ENCODE data around the gene GALNT9.

The GALNT9 gene

DNA sequence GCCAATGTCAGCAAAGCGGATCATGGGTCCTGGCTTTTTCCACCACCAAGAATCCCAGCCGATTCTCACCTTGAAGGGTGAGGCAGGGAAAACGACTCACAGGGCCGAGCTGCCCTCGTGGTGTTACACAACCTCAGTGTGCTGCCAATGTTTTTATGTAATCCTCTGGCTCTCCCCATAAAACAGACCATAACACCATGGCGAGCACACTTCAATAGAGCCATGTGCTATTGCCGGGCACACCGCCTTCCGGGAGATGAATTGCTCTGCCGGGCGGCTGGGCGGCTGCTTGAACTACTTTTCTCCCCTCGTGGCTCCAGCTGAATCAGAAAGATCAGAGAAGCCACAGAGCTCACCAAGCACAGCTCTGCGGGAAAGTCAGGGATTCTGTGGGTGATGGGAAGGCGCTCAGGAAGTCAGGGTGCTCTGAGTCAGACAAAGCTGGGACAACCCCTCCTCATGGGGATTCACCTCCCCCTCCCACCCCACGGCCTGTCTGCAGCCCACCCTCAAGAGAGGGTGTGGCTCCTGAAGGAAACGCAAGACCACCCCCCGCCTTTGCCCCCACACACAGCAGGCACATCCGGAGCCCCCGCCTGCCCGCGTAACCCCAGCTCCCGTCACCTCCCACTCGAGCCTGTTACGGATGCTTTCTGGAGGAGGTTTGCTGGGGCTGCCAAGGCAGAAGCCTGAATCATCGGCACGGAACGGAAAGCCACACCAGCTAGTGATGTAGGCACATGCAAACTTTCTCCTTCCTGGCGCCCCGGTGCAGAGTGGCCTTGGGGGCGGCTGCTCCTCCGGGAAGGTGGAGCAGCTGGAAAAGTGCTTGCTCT, 1.8 kb downstream of the GALNT9 start:
- in situ Hi-C loops (cut with MboI; ENCODE audit: low sequenced_read_pairs): no loop called here

GRCh38 chr12:132326646-132327045, 2.7 kb downstream of the GALNT9 start:
- in situ Hi-C loops (cut with MboI; ENCODE audit: low sequenced_read_pairs): no loop called here

DNA sequence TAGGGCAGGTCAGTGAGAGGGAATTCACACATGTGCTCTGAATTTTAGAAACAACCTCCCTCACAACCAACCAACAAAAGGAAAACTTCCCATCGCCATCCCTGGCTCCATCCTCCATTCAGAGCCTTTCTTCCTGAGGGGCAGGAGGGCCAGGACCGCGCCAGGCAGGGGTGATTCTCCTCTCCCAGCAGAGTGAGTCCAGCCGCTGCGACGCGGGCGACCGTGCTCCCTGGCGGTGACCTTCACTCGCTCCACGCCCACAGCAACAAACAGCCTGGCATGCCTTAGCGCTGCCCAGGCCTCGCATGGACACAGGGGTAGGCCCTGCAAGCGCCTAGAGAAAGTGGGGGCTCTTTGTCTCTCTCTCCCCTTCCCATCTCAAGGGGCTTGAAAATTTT, 3.7 kb downstream of the GALNT9 start:
- in situ Hi-C loops (cut with MboI; ENCODE audit: low sequenced_read_pairs): no loop called here

GRCh38 chr12:132324841-132325732, 4.3 kb downstream of the GALNT9 start:
- in situ Hi-C loops (cut with MboI; ENCODE audit: low sequenced_read_pairs): no loop called here

DNA sequence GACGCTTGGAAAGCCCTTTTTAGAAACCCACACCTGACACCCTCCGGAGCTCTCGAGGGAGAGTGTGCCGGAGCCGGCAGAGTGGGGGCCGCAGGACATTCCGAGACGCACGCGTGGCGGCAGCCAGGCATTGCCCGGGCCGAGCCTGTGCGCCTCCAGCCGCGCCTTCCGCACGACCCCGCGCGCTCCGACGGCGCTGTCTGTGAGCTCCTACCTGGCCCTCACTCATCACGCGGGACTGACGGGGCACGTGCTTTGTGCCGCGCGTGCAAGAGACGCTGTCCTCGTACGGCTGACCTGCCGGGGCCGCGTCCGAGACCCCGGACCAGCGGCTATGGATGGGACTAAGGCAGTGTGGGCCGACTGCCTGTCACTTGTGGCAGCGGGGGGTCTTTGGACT, 5.2 kb downstream of the GALNT9 start:
- in situ Hi-C loops (cut with MboI; ENCODE audit: low sequenced_read_pairs): no loop called here

- in situ Hi-C loops (cut with MboI; ENCODE audit: low sequenced_read_pairs): no loop called here
Observed at GRCh38 chr12:132323171-132324010, 6.0 kb downstream of the GALNT9 start.

DNA sequence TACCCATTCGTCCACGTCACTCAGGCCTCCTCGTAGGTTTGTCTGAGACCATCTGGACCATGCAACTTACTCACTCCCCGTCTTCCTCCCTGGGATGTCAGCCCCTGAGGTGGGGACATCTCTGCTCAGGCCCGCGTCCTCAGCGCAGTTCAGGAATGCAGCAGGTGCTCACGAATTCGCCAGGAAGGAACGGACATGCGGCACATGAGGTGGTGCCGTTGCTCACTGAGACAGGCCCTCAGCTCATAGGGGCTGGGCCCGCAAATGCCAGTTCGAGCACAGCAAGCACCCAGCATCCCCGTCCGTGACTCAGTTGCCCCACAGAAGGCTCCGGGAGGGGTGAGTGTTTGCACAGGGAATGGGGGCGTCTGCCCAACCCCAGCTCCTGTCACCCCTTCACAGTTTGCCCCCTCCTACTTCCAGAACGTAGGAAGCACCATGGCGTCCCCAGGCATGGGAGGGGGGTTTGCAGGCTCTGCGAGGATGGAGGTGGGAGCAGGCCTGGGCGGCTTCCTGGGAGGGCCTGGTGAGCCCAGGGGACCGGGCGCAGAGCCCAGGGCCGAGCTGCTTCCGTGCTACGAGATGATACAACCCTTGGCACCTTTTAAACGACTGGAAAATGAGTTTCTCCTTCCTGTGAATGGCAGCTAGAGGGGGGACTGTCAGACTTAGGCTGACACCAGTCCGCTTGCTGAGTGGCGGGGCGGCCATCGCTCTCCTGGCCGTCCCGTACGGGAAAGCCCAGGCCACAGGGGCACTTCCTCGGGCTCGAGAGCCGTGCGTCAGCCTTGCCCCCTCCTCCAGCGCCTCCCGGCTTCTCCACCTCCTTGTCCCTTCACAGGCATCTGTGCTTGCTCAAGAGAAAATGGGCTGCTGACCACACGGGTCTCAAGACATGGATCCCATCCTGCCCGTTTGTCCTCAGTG, 6.9 kb downstream of the GALNT9 start:
- in situ Hi-C loops (cut with MboI; ENCODE audit: low sequenced_read_pairs): no loop called here

DNA sequence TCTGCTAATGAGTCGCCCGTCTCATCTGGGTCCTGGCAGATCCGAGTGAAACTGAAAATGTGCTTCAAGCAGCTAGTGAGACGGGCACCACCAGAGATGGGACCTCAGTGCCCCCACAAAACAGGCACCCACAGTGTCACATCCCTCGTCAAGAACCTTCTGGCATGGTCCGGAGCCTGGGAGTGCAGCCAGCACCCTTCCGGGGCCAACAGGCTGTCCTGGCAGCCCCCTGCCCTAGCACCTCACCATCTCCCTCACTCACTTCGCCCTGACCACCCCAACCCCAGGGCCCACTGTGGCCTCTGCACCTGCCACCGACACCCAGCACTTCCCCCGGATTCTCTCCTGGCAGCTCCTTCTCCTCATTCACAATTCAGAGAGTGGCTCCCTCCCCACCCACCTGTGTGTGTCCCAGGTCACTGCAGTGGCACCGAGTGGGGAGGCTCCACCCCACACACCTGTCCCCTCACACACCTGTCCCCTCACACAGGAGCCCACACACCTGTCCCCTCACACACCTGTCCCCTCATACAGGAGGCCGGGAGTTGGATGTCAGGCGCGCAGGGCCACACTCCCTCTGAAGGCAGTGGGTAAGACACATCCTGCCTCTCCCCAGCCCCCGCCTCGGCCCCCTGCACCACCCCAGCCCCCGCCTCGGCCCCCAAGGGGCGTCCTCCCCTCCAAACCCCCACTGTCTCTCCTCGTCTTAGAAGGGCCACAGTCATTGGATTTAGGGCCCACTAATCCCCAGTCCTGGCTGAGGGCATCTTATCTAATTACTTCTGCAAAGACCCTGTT, 7.9 kb downstream of the GALNT9 start:
- in situ Hi-C loops (cut with MboI; ENCODE audit: low sequenced_read_pairs): no loop called here

- in situ Hi-C loops (cut with MboI; ENCODE audit: low sequenced_read_pairs): no loop called here
Observed at GRCh38 chr12:132320767-132321211, 8.6 kb downstream of the GALNT9 start.

DNA sequence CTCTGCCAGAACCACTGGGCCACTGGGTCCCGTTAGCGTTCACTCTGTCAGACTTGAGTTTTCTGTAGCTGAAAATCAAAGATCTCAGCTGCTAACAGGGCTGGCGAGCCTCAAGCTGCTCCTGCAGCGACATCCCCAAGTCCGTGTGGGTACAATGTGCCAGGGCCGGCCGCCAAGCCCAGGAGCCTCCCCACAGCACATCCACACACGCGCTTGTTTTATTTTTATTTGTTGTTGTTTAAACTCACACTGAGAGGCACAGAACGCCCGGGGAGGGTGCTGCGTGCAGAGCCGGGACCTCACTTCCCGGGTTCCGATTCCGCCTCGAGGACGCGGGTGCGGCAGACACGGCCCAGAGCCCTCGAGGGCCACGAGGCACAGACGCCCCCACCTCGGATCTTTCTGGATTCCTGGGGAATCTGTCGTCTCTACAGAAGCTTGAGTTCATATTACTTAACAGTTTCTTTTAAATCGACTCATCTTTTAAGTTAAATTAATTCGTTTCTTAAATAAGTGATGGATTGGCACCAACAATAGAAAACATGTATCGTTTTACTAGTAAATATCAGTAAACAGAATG, 9.3 kb downstream of the GALNT9 start:
- in situ Hi-C loops (cut with MboI; ENCODE audit: low sequenced_read_pairs): no loop called here

DNA sequence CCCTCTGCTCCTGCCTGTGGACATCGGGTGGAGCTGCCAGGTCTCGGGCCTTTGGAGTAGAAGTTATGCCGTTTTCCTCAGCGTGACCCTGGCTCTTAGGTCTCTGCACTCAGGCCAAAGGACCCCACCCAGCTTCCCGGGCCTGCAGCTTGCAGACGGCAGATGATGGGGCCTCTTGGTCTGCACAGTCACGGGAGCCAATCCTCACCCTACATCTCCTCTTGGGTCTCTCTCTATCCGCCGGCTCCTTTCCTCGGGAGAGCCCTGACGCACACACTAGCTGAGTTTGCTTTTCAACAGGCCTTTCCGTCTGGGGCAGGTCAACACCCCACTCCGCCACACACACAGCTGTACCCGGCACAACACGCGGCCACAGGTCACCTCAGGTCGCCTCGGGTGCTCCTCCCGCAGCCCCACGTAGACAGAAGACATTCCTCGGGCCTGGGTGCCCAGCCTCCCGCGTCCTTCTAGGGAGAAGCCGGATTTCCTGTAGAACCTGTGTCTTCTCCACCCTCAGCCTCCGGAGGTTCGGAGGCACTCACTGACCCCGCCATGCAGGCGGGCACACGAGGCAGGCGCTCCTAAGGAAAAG, 9.9 kb downstream of the GALNT9 start:
- in situ Hi-C loops (cut with MboI; ENCODE audit: low sequenced_read_pairs): no loop called here

GRCh38 chr12:132318618-132319033, 10.8 kb downstream of the GALNT9 start:
- in situ Hi-C loops (cut with MboI; ENCODE audit: low sequenced_read_pairs): no loop called here

DNA sequence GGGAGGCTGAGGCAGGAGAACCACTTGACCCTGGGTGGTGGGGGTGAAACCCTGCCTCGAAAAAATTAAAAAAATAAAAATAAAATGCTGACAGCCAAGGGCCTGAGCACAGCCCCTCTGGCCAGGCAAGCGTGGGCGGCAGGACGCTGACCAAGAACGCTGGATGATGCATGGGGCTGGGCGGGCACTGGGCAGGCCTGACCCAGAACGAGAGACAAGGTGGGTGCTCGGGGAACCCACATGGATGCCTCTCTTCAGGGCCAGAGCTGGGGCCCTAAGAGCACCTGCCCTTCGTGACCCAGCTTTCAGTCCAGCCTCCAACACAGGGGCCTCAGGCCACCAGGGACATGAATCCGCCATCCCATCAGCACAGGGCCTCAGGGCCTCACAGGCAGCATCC, 11.3 kb downstream of the GALNT9 start:
- in situ Hi-C loops (cut with MboI; ENCODE audit: low sequenced_read_pairs): no loop called here

DNA sequence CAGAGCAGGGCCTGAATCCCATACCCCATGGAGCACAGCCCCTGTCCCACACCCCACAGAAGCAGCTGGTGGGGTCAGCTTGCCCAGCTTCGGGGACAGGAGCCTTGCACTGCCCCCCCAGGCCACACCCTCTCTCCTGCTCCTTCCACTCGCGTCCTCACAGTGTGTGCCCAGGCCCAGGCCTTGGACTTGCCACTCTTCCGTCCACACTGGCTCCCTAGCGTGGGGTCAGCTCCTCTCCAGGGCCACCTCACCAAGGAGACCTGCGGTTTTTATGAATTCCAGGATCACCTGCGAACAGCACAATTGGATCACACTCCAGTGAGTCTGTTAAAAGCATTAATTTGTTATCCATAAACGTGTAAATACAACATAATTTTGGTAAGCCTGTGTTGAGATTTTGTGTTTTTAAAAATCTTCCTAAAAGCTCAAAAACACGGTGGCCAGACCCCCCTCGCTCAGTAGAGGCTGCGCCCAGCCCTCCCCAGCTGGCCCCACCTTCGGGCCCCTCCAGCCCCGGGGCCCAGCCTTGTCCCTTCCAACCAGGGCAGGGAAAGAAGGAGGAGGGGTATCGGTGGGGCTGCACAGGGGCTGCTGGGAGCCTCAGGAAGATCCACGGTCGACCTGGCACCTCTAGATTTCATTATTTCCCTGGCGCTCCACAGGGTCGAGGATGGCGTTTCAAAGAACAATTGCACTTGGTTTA, 12.0 kb downstream of the GALNT9 start:
- in situ Hi-C loops (cut with MboI; ENCODE audit: low sequenced_read_pairs): no loop called here

GRCh38 chr12:132316497-132317232, 12.7 kb downstream of the GALNT9 start:
- in situ Hi-C loops (cut with MboI; ENCODE audit: low sequenced_read_pairs): no loop called here

DNA sequence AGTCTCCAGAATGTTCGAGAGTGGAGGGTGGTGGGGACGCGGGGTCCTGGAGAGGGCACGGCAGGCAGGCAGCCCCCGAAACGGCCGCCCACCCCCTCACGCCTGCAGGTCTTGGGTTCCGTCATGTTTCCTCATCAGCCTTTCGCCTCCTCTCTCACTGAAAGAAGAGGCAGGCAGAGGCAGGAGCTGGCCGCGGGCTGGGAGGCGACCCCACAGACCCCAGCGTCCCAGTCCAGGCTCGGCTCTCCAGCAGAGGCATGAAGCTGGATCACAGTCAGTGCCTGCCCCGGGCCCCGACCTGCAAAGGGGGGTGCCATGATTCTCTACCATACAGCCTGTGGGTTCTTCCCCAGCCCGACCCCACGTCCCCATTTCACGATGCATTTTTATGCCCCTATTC, 13.4 kb downstream of the GALNT9 start:
- in situ Hi-C loops (cut with MboI; ENCODE audit: low sequenced_read_pairs): no loop called here

GRCh38 chr12:132315507-132315906, 13.9 kb downstream of the GALNT9 start:
- in situ Hi-C loops (cut with MboI; ENCODE audit: low sequenced_read_pairs): no loop called here

Data from HL-60/S4 (cell line).